GM19438 (cell line): ENCODE data around the gene CYTH1.
"Not testable (repeated sequence)": the region's sequence is repeated elsewhere in the genome, so short reads cannot be mapped to it uniquely, and the experiment has no call there.

Experiments
- ATAC-seq: cut with Tn5 transposase; IDR thresholded peaks from one replicate; pipeline ENCODE4 v1.9.1; 2021; ENCODE audit warnings: low read depth; ENCODE audit not compliant: unreplicated experiment

CYTH1 gene

DNA sequence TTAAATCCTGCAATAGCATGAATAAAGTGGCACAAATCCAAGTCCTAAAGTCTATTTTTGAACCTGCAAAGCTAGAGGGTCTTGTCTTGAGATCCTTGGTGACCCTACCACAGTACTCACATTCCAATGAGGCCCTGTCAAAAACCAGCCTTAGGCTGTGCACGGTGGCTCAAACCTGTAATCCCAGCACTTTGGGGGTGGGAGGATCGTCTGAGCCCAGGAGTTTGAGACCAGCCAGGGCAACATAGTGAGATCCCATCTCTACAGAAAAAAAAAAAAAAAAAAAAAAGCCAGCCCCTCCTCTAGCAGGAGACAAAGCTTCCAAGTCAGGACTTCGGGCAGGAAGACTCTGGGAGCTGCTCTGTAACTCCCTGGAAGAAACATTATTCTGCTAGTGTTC lies 16.3 kb downstream of the CYTH1 start:
- no peak for ATAC-seq

DNA sequence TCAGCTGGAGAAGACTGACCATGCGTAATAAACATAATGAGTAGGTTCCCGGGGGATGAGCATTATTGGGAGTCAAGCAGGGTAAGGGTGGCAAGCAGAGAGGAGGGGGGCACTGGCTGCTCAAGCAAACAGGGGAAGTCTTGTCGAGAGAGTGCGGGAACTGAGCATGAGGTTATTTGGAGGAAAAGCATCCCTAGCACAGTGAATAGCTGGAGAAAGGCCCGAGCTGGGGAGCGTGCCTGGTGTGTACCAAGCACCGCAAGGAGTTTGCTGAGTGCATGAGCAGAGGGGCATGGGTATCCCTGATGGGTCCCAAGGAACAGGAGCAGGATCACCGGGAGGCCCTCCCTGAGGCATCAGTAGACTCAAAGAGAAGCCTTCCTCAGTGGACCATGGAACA lies 17.2 kb downstream of the CYTH1 start:
- no peak for ATAC-seq

DNA sequence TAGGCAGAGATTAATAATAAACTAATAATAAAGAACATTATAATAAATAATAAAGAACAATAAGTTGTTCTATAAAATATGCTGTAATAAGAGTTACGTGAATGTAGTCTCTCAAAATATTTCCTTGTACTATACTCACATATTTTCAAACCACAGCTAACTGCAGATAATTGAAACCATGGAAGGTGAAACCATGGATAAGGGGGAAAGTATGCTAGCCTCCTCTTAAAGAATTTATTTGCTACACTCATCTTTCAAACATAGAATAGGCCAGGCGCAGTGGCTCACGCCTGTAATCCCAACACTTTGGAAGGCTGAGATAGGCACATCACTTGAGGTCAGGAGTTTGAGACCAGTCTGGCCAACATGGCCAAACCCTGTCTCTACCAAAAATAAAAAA lies 18.5 kb downstream of the CYTH1 start:
- ATAC-seq, result no peak

DNA sequence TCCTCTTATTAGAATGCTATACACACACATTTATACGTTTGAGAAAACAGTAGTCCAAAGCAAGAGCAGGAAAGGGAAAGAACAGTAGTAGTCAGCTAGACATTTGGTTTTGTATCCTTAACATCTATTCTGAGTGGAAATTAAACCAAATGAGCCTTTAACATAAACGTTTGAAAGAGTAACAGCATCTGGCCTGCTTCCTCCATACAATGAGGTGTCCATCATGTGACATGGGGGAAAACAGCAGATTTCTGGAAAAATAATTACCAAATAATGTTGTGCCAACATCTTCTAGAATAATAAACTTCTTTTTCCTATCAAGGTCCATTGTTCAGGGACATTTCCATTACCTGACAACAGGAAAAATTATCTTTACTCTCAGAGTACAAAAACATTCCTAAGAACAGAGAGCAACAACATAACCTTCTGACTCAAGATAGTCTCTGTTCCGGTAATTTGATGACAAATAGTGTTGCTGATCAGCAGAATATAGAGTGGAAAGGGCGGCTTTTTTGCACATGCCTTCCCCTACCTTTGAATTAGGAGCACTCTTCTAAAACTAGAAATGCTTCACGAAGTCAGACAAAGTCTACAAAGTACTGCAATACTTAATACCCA lies 20.2 kb downstream of the CYTH1 start:
- ATAC-seq, result no peak

DNA sequence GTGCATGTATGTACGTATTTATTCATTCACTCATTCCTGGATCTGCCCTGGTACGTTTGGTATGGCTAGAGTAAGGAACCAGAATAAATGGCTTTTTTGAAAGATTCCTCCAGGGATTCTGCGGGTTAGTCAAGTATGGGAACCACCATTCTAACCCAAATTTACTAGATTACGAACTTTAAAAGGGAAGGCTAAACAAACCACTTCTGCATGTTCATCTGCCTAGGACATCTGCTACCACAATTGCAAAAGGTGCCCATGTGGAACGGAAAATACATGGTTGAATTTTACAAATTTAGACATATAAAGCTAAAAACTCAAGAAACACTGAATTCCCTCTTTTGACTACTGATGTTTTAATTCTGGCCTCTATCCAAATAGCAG lies 22.1 kb downstream of the CYTH1 start:
- no peak for ATAC-seq

DNA sequence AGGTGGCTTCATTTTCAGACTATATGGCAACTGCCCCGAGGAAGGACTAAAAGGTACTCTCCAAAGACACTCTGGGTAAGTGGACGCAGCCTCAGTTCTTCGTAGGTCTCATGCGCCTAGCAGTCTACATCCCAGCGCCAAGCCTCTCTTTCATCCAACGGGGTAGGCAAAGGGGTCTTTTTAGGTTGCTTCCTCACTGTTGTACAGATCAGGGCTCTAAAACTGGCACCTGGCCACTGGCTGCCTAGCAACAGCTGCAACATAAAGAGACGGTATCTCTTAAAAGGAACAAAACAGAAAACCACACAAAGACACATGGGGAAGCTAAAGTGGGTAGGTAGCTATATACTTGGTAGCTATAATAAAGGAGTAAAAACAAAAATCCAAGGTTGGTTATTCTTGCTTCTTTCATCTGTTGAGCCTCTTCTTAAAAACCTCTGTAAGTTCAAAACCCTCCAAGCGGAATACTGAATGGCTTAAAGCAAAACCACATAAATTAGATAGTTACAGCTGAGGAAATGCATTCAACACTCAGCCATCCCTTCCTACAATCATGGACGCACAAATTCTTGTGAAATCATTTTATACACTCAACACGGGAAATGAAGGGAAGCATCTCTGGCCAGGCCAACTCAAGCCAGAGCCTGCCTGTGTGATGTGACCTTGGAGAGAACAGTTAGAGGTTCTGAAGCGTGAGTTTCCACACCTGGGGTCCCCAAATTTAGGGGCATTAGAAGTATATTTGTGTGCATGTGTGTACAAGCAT lies 22.7 kb downstream of the CYTH1 start:
- ATAC-seq, result no peak

DNA sequence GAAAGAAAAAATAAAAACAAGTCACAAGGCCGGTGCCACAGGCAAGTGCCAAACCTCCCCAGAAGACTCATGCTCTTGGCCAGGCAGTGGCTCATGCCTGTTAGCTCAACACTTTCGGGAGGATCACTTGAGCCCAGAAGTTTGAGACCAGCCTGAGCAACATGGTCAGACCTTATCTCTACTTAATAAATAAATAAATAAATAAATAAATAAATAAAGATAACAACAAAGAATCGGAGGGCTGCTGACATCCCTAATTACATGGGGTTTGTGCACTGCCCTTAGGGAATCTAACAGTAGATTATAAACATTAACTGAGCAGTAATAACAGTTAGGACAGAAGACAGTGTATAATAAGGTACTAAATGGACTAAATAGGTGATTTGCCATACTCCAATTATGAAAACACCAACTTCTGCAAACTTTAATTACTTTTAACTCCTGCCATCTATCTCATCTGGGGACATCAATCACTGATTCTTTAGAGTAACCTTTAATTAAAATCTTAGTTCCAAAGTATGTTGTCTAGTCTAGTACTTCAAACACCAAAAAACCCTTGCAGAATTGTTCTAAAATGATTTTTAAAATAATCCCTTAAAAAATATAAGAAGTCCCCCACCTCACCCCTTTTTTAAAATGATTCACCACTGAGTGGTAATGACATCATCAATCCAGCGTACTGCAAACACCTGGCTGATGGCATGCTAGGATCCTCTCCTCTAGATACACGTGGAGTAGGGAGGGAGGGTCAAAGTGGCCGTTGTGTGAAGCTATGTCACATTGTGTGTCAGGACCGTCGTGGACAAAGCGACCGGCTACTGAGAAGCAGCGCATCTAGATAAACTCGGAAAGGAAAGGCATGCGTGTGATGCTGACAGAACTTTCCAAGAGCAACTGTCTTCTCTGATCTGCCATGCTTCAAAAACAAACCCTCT lies 28.5 kb downstream of the CYTH1 start:
- no peak for ATAC-seq

DNA sequence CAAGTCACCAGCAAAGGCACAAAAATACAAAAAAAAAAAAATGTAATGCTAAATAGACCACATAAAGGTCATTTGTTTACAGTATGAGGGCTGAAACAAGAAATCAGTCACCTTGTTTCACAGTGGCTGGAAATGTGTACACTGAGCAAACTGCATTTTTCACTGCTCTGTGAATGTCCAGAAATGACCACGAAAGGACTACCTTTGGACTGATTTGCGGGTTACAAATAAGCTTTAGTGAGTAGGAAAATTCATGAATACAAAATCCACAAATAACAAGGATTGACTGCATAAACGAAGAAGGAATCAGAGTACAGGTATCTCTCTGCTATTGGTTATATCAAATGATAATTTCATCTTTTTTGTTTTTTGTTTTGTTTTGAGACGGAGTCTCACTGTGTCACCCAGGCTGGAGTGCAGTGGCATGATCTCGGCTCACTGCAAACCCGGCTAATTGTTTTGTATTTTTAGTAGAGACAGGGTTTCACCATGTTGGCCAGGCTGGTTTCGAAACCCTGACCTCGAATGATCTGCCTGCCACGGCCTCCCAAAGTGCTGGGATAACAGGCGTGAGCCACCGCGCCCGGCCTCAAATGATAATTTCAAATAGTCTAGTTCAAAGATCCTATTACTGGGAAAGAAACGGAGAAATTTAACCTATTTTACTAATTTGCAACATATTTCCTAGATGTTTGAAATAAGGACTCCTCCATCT lies 30.5 kb downstream of the CYTH1 start:
- no peak for ATAC-seq

DNA sequence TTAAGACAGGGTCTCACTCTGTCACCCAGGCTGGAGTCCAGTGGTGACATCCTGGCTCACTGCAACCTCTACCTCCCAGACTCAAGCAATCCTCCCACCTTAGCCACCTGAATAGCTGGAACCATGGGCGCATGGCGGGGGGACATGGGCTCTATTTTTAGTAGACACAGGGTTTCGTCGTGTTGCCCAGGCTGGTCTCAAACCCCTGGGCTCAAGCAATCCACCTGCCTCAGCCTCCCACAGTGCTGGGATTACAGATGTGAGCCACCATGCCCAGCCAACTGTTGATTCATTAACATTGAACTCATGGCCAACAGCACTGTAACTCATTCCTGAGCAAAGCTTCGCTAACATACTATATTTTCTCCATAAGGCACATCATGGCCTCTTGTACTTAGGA lies 31.1 kb downstream of the CYTH1 start:
- ATAC-seq, result not testable (repeated sequence)

DNA sequence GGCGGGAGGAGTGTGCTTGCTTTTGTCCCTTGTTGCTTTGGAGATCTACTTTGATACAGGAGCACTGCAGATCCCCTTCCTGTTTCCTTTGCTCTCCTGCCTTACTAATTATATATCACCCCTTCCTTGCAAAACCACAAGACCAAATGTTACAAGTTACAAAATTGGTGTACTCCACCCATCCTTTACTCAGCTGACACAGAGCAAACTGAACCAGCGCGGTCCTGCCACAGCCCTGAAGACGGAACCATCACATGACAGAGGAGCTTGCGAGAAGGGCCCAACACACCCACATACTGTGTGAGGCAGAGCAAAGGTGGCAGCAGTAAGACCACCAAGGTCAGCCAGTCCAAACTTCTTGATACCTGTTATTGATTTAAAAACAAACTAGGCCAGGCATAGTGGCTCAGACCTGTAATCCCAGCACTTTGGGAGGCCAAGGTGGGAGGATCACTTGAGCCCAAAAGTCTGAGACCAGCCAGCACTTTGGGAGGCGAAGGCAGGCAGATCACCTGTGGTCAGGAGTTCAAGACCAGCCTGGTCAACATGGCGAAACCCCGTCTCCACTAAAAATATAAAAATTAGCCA lies 33.2 kb downstream of the CYTH1 start:
- ATAC-seq, result no peak

DNA sequence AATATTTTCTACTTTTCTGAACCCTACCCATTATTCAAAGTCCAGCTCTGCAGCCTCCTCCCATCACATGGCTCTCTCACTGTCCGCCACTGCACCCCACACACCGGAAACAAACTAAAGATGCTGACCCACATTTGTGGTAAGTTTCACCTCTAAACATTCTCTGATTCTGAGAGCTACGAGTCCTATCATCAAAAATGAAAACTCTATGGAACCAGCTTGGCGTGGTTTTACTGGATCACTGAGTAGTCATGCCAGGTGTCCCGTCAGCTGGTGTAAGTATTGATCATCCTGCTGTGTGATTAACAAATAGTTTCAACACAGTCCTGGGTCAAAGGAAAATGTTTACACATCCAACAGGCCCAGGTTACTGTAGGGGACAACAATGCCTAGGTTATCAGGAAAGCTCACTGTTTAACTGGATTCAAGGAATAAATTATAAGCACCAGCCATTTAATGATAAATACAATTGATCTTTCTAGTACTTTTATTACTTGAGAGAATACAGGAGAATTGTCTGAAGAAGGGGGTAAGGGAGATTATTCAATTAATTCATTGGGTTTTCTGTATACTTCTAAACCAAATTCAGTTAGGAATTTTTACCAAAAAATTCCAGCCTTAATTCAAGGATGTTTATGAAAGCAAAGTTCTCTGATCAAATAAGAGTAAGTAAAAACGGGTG lies 33.9 kb downstream of the CYTH1 start:
- ATAC-seq, result peak; percentile 52

DNA sequence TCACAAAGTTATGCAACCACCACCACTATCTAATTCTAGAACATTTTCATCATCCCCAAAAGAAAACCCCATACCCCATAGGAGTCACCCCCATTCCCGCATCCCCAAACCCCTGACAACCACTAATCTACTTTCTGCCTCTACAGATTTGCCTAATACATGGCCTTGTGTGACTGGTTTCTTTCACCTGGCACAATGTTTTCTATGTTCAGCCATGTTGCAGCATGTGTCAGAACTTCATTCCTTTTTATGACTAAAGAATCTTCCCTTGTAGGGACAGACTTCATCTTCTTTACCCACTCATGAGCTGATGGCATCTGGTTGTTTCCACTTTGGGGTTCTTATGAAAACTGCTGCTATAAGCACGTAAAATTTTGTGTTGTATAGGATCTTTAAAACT lies 34.6 kb downstream of the CYTH1 start:
- no peak for ATAC-seq

DNA sequence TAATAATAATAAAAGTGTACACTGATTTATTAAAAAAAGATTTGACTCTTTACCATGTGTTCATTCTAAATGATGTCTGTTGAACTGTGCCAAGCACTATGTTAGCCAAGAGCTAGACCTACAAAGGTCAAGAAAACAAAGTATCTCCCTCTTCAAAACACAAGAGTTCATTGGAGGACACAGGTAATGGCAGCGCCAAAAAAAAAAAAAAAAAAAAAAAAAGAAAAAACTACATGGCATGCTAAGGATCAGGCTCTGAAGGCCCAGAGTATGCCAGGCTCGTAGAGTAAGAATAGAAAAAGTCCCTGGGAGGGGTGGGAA lies 35.2 kb downstream of the CYTH1 start:
- no peak for ATAC-seq

DNA sequence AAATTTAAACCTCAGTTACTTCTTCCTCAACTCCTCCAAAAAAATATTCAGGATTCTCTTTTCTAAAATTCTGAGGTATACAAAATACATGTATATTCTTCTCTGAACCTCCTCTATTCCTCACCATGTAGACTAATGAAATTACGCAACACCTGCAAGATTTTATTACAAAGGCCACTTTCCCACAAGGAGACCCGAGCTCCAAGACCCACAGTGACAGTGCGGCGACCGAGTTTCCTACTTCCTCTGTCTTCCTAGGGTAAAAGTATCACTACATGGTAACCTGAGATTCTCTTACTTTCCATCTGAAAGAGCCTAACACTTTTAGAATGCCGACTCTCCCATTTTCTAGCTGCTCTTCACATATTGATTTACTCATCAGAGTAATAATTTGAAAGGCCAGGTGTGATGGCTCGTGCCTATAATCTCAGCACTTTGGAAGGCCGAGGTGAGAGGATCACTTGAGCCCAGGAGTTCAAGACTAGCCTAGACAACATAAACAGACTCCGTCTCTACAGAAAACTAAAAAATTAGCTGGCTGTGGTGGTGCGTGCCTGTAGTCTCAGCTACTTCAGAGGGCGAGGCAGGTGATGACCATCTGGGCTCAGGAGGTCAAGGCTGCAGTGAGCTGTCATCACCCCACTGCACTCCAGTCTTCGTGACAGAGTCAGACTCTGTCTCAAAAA lies 35.7 kb downstream of the CYTH1 start:
- no peak for ATAC-seq

DNA sequence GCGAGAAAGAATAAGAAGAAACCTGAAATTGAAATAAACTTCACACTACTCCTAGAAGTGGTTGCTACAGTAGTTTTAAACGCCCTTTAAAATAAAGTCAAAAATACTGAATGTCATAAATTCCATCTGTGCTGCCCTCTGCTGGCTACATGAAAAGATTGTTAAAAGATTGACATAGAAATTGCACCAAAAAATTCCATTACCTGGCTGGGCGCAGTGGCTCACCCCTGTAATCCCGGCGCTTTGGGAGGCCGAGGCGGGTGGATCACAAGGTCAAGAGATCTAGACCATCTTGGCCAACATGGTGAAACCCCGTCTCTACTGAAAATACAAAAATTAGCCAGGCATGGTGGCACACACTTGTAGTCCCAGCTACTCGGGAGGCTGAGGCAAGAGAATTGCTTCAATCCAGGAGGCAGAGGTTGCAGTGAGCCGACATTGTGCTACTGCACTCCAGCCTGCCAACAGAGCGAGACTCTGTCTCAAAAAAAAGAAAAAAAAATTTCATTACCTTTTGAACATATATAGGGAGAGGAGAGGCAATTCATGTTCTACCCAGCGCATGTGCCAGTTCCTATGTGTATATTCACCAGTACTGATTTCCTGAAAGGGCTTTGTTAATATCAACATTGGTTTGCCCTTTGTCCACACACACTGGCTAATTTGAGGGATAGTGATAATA lies 36.5 kb downstream of the CYTH1 start:
- ATAC-seq, result no peak

DNA sequence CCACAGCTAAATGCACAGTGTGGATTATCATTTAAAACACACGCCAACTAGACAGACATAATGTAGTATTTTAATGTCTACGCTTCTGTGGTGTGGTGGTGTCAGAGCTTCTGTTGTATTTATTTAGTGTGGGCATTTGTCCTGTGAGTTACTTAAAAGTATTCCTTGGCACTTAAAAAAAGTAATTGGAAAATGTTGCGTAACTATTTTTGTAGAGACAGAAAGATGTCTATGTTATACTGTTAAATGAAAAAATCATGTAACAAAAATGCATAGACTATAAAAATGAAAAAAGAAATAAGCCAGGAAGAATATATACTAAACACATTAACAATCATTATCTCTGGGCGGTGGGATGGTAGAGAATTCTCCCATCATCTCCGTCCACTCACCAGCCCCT lies 39.2 kb downstream of the CYTH1 start:
- no peak for ATAC-seq

DNA sequence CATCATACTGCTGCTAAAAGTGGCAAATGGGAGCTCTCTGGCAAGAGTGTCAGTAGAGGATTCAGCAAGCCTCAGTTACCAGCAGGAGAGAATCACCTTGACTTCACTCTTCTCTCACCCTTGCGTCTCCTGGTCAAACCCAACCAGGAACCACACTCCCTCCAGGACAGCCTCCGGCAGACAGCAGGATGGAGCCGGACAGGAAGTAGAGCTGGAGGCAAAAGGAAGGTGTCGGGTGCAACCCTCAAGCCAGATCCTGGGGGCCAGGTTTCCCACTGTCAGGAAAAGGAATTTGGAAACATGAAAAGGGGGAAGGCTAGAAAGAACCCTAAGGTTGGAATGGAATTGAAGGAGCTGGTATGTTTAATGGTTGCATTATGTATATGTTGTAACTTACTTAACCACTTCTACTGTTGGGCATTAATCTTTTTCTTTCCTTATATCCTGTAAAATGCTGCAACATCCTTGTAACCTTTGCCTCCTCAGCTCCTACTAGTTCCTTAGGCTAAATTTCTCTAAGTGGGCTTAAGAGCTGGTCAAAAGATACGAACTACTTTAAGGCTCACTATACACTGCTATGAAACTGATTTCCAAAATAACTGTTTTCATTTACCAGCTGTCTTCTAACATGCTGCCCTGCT lies 40.3 kb downstream of the CYTH1 start:
- ATAC-seq, result no peak

DNA sequence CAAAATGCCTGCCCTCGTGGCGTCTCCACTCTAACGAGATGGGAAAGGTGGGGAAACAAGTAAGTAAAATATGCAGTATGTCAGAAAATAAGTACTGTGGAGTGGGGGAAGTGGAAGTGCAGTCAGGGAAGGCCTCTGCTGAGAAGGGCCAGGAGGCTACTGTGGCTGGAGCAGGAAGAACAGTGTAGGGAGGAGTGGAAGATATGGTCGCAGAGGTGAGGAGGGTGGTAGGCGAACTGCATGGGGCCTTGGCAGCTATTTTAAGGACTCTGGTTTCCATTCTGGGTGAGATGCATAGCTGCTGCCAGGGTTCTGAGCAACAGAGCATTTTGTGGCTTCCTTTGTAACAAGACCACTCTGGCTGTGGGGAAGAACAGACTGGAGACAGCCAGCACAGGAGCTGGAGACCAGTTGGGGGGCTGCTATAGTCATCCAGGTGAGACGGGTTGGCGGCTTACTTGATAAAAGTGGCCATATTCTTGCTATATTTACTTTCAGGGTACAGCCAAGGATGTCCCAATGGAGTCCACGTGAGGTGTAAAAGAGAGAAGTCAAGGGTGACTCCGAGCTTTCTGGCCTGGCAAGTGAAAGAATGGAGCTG lies 42.6 kb downstream of the CYTH1 start:
- no peak for ATAC-seq
